HG03139 (cell line): ENCODE results near the gene BDH1.
"Not testable (repeated sequence)": the region's sequence is repeated elsewhere in the genome, so short reads cannot be mapped to it uniquely, and the experiment has no call there.

ENCODE experiments used
- ATAC-seq: cut with Tn5 transposase; IDR thresholded peaks from one replicate; pipeline ENCODE4 v1.9.1; 2021; ENCODE audit not compliant: unreplicated experiment

The BDH1 gene, protein sequence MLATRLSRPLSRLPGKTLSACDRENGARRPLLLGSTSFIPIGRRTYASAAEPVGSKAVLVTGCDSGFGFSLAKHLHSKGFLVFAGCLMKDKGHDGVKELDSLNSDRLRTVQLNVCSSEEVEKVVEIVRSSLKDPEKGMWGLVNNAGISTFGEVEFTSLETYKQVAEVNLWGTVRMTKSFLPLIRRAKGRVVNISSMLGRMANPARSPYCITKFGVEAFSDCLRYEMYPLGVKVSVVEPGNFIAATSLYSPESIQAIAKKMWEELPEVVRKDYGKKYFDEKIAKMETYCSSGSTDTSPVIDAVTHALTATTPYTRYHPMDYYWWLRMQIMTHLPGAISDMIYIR

DNA sequence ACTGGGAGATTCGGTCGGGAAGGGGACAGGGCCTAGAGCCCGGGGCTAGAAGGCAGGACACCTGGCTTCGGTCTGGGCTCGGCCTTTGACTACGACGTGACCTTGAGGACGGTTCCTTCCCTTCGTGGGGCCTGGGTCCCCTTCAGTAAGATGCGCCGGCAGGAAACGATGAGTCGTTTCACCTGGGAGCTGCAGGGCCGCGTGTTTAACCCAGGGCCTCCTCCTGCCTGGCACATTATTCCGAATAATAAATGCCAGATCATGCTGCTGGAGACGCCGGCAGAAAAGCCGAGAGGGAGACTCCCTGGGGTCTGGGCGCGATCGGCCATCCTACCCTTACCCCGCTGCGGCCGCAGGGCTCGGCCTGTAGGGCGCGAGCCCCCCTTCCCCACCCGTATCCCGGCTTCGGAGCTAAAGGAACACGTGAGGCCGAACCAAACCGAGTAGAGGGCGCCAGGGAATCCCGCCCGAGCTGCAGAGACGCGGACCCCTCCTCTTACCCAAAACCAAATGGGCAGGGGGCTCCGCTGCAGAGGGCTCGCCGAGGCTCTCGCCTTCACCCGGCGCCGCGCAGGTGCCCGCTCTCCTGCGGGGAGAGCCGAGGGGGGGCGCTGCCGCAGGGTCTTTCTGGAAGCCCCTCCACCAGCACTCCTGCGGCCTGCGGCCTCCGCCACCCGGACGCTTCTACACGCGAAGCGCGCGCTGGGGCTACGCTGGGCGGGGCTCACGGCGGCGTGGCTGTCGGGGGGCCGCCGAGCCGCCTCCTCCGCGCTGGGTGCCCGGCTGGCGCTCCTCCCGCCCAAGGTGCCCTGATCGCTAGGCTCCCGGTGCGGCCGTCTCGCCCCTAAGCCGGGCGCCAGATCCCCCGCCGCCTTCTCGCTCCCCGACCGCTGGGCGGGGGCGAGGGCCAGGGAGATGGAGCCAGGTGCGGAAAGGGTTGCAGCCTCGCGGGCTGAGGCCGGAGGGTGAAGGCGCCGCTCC is at the start of gene BDH1:
Gene BDH1, minus strand, starts transcription at position 688 of the 981 bp plus-strand sequence. CDS start 9,525 bp downstream, outside the sequence.
- no peak for ATAC-seq

DNA sequence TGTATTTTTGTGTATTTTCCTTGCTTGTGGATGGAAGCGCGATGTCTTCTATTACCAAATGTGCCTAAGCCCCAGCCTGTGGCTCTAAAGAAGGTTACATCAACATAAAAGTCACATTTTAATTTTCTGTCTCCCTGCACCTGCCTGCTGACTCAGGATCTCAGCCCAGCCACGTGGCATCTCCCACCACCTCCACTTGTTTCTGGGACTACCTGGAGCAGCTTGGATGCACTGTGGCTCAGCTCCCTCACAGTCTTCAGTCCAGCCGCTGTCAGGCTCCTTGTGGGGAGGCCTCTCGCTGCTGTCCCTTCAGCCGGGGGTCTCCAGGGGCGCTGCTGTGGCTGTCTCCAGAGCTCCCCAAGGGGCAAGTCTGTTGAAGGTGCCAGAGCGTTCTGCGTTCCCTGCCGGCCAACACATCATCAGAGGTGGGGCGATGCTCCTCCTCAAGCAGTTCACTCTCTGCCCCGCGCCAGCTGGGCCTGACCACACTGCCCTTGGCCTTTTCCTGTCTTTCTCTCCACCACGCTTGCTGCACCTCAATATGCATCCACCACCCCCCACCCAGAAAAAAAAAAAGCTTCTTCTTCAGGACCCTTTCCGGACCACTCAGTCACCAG is 47.7 kb upstream of the BDH1 start:
- no peak for ATAC-seq

DNA sequence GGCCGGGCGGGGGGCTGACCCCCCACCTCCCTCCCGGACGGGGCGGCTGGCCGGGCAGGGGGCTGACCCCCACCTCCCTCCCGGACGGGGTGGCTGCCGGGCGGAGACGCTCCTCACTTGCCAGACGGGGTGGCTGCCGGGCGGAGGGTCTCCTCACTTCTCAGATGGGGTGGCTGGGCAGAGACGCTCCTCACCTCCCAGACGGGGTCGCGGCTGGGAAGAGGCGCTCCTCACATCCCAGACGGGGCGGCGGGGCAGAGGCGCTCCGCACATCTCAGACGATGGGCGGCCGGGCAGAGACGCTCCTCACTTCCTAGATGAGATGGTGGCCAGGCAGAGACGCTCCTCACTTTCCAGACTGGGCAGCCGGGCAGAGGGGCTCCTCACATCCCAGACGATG is 46.6 kb upstream of the BDH1 start:
- not testable (repeated sequence) for ATAC-seq

DNA sequence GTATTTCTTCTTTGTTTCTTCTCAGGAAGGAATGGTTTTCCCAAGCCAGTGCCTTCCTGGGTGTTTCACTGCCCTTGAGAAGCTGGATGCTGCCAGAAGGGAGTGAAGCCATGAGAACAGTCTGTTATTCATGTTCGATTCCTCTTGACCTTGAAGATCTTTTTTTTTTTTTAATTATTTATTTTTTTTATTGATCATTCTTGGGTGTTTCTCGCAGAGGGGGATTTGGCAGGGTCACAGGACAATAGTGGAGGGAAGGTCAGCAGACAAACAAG is 45.7 kb upstream of the BDH1 start:
- ATAC-seq = not testable (repeated sequence)

DNA sequence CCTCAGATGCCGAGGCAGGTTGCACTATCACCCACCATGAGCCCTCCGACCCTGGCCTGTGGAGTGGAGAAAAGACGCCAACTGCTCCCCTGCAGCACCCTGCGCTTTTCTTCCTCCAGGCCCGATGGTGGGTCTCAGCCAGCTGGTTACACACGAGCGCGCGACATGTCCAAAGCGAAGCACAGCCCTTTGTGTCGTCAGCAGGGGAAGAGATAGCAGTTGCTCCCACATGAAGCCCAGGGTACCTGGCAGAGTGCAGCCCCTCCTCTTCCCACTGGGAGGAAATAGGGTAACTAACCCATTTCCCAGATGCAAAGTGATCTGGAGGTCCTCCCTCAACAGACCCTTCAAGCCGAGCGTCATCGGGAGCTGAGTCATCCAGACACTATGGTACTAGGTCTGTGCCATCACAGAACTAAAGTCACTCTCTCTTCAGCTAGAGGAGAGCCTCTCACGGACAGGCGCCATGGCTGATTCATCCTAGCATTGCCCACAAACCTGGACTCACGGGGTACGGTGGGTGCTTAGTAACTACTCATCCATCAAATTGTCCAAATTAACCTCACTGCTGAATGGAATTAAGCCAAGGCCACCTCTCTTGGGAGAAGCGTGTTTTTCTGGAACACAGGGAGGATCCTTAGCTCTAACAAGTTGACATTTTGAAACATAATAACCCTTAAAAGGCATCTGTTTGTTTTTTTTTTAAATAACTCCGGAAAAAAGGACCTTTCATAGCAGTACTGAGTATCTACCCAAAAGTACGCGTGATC is 45.2 kb upstream of the BDH1 start:
- ATAC-seq = no peak

DNA sequence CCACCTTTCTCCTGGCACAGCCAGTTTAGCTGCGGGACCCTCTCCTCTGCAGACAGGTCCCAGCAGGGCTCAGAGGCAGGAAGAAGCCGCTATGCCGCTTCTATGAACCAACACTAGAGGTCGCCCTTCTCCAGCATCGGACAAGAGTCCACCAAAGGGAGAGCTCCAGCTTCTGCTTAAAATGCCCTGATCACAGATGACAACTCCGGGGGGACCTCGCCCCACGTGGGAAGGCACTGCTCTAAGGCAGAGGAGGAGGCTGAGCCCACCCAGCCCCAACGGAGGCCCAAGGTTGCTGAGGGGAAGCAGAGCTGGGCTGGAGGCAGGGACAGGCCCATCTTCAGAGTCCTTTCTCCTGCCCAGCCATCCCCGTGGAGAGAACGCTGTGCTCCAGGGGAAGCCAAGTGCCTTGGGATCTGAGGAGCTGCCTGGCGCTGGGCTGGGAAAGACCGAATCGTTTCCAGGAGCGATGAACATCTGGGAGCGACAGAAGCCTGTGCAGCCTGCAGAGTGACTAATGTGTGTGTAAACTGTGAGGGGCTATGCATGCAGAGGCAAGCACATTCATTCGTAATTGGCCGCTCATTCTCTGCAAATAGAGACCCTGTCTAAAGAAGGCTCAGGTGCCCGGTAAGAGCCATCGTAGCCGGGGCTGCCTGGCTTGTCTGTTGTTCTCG is 43.5 kb upstream of the BDH1 start:
- ATAC-seq = no peak

DNA sequence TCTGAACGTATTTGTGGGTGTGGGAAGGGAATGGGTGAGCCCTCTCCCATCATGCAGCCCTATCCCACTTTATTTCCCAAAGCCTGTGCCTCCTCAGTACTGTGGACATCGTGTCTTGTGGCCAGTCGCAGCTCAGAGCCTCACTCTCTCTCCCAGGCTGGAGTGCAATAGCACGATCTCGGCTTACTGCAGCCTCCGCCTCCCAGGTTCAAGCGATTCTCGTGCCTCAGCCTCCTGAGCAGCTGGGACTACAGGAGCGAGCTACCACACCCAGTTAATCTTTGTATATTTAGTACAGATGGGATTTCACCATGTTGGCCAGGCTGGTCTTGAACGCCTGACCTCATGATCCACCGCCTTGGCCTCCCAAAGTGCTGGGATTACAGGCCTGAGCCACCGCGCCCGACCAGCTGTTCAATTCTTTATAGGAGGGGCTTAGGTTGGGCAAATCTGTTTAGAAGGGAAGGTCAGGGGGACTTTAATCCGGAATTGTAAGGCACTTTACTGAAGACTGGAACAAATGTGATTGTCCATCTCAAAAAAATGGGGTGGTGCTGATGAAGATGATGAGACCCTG is 42.7 kb upstream of the BDH1 start:
- ATAC-seq = no peak

DNA sequence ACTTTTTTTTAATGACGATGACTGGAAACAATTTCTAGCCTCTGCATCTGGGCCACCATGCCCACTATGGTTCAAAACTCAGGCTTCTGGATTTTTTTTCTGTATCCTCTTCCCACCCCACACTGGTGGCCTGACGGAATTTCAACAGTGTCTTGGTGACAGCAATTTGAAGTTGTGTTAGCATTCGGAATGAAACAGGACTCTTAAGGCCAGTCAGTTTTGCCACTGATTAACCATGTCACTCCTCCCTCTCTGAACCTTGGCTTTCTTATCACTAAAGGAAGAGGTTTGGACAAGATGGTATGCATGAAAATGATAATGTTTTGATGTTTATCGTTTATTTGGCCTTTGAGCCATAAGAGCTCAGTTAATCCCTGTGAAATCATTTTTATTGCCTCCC is 41.6 kb upstream of the BDH1 start:
- no peak for ATAC-seq

DNA sequence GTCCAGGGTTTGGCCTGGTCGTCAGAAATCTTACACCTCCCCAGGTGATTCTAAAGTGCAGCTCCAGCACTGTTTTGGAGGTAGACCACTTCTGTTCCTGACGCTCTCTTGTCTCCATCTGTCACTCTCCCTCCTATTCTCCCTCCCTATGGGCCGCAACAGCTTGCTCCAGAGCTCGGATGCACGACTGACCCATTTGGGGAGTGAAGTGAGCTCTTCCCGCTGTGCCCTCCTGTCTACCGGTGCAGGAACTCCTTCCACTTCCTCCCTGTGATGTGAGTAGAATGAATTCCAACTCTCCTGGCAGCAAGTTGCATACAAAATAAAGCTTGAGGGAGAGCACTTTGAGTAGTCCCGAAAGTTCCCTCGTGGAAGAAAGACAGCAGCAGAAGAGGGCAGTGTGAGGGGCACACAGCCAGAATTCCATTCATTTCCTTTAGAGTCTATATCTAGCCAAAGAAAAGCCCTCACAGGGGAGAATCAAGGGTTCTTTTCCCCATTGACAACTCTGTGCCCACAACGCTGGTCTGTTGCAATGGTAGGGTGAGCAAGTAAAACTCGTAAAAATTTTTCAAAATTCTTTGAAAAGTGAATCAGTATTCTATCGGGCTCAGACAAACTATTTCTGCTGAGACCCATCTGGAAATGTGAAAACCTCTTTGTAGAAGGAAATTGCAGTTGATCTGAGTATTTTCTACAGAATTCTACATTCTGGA is 39.9 kb upstream of the BDH1 start:
- no peak for ATAC-seq

DNA sequence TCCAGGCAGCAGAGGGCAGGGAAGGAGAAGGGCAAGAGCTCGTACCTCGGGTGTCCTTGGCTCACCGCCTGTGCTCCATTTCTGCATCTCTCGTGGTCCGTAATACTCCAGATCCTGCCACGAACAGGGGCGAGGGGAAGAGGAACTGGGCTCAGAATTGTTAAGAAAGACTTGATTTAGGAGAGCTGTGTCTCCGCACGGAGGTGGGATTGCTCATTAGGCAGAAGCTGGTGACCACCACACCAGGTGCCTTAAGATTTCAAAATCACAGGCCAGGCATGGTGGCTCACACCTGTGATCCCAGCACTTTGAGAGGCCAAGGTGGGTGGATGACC is 37.2 kb upstream of the BDH1 start:
- no peak for ATAC-seq

DNA sequence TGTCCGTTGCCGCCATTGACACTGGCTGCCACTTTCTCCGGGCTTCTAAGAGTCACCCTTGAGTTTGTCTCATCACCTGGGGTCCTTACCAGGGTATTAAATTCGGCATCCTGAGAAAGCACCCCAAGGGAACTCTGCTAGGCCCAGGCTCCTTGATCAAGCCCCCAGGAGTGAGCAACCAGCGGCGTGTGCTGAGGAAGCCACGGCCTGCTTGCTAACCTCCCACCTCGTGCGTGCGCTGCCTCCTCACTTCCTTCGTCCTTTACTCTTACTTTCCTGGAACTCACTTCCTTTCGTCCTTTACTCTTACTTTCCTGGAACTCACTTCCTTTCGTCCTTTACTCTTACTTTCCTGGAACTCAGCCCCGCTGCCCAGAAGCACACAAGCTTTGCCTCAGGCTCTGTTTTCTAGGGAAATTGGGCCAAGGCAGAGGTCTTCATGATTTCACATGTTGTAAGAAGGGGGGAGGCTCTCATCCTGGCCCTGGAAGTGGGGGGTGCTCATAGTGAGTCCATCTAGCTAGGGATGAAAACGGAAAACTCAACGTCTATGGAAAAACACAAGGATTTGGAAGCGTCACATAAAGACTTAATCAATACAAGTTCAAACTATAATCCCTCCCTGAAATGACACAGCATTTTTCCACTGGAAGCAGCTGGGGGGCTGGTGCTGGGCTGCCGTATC is 36.7 kb upstream of the BDH1 start:
- ATAC-seq = no peak

DNA sequence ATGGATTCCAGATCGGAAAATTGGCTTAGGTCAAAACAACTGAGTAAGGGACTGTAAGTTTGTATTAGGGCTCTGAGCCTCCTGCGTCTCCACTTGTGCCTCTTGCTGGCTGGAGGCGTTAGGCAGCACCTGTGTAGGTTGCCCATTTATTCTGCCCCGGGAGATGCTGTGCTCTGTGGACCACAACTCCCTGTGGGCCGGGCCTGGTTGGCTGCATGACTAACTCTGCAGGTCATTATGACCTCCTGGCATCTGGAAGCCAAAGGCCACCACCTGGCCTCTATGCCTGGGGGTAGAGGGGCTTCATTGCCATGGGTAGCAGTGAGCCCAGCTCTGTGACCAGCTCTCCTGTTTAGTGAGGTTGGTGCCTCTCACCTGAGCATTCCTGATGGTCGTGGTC is 36.0 kb upstream of the BDH1 start:
- no peak for ATAC-seq

DNA sequence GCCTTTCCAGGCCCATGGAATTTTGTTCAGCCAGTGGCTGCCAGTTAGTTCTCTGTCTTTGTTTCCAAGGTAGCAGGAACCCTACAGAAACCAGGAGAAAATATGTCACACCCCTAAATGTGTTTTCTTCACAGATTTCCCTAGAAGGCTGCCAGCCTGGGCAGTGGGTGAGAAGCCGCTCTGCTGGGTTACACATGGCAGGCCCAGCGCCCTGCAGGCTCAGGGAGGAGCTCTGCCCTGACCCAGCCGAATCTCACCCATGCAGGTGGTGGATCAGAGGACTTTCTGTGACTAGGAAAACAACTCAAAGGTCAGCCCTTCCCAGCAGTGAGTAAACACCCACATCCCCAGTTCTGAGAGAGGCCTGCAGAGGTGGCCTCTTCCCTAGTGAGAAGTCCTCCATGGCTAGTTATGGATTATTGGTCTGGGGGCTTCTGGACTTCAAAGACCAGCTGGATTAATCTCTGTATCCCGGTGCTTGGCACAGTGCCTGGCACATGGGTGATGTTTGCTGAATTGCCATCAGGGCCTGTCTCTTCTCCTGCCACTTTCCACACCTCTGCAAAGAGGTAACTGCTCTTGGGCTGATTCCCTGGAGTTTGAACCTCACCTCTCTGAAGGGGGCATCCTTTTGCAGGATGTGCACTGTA is 34.7 kb upstream of the BDH1 start:
- no peak for ATAC-seq

DNA sequence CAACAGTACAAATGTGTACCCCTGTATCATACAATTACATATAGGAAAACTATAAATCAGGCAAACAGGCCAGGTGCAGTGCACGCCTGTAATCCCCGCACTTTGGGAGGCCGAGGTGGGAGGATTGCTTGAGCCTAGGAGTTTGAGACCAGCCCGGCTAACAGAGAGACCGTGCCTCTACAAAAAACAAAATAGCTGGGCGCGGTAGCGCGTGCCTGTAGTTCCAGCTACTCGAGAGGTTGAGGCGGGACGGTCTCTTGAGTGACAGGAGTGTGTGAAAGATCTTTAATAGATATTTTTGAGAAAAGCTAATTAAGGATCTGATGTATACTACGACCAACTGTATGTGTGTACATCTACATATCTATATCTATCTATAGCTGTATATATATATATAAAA is 33.8 kb upstream of the BDH1 start:
- ATAC-seq = no peak

DNA sequence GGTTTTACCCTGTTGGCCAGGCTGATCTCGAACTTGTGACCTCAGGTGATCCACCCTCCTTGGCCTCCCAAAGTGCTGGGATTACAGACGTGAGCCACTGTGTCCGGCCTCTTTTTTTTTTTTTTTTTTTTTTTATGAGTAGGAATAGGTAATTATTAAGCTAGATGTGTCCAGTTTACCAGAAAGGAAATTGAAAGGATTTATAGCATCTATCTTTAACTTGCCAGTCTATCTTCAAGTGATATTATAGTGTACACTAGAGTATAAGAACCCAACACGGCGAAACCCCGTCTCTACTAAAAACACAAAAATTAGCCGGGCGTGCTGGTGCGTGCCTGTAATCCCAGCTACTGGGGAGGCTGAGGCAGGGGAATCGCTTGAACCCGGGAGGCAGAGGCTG is 31.0 kb upstream of the BDH1 start:
- not testable (repeated sequence) for ATAC-seq

DNA sequence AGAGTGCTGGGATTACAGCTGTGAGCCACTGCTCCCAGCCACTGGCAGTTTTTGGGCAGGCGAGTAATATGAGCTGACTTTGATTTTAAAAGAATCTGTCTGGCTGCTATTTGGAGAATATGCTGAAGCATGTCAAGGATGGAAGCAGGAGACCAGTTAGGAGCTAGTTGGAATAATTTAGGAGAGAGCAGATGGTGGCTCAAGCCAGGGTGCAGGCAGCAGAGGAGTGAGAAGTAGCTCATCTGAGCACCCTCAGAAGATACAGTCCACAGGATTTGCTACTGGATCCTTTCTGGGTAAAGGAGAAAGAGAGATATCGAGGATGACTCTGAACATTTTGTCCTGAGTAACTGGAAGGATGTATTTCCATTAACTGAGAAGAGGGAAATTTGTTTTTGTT is 30.4 kb upstream of the BDH1 start:
- ATAC-seq = no peak

DNA sequence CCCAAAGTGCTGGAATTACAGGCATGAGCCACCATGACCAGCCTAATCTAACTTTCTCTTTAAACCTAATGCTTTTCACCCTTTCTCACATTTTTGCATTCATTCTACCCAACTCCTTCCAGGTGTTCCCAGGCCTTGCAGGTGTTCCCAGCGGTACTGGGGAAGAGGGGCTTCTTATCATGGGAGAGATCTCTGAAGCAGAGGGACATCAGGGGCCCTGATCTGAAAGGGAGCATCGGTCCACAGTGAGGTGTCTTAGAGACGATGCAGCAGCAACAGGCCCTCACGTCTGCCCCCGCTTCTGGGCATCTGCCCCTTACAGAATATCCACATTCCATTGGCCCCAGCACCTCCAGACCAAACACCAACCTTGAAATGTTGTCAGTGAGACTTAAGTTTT is 29.0 kb upstream of the BDH1 start:
- ATAC-seq = no peak

DNA sequence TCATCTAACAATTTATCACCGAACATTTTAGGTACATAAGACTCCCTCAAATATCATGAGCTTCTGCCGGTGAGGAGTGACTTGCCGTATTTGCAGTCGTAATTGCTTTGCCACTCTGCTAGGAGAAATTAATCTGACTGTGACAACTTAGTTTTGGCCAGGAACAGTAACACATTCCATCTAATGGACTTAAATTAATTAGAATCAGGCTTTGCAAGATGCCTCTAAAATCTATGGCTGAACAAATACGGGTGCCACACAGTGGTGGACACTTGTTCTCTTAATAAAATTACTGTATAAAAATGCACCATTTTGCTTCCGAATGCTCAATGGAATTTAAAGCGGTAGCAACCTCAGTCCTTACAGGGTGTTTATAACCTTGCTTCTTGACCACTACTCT is 27.6 kb upstream of the BDH1 start:
- ATAC-seq = no peak

DNA sequence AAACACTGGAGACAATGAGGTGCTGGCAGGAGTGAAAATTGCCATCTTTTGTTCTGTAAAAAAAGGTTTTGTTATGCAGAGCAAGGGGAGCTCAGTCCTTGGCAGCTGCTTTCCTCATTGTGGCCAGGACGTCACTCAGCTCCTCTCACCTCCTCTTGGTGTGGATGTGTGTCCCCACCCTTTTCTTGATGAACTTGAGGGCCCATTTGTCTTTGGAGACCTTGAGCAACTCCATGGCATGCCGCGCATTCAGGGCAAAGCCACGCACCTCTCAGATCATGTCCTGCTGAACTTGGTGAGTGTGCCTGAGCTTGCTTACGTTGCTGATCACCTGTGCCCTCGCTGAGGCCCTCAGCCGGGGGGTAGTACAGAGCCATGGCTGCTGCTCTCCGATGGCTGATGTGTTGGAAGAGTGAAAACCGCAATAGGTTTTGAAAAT is 24.5 kb upstream of the BDH1 start:
- no peak for ATAC-seq
